ENCODE data around the gene MRPL51. TPM values are rescaled to one million over a fixed set of nuclear protein-coding genes. Genes with fewer than 3 reads are reported as not detected.

Gene MRPL51
- polyA plus RNA-seq, 1 donor from 2014 or later, result 117 TPM

- no peak overlapping the region for H2AFZ ChIP-seq (ENCODE audit: low read depth, low read length)
- peaks cover 32% of the 10 kb centered on the region for H3K79me2 ChIP-seq (replicated peaks; ENCODE audit: insufficient read depth, low read length)
- H3K4me2 ChIP-seq (ENCODE audit: low read length), result peak overlapping the region; percentile 79
- peak overlapping the region; percentile 93 for H3K4me3 ChIP-seq (ENCODE audit: low read length)
- TF ChIP-seq MXI1 (conservative IDR thresholded peaks at IDR 0.05; ENCODE audit: poor library complexity, severe bottlenecking) (no peak), SMC3 (conservative IDR thresholded peaks at IDR 0.05; ENCODE audit: poor library complexity) (no peak), EZH2 (IDR thresholded peaks at IDR 0.05; ENCODE audit: borderline replicate concordance, insufficient read depth, low read length, poor library complexity, severe bottlenecking) (no peak), CTCF (IDR thresholded peaks at IDR 0.05; ENCODE audit: poor library complexity, severe bottlenecking) (no peak), TAF1 (IDR thresholded peaks at IDR 0.05; ENCODE audit: low read depth) (no peak), RAD21 (conservative IDR thresholded peaks at IDR 0.05) (no peak), POLR2AphosphoS5 (IDR thresholded peaks at IDR 0.05) (no peak), EP300 (conservative IDR thresholded peaks at IDR 0.05; ENCODE audit: poor library complexity, severe bottlenecking) (no peak)
- TF ChIP-seq, protein P1, sequence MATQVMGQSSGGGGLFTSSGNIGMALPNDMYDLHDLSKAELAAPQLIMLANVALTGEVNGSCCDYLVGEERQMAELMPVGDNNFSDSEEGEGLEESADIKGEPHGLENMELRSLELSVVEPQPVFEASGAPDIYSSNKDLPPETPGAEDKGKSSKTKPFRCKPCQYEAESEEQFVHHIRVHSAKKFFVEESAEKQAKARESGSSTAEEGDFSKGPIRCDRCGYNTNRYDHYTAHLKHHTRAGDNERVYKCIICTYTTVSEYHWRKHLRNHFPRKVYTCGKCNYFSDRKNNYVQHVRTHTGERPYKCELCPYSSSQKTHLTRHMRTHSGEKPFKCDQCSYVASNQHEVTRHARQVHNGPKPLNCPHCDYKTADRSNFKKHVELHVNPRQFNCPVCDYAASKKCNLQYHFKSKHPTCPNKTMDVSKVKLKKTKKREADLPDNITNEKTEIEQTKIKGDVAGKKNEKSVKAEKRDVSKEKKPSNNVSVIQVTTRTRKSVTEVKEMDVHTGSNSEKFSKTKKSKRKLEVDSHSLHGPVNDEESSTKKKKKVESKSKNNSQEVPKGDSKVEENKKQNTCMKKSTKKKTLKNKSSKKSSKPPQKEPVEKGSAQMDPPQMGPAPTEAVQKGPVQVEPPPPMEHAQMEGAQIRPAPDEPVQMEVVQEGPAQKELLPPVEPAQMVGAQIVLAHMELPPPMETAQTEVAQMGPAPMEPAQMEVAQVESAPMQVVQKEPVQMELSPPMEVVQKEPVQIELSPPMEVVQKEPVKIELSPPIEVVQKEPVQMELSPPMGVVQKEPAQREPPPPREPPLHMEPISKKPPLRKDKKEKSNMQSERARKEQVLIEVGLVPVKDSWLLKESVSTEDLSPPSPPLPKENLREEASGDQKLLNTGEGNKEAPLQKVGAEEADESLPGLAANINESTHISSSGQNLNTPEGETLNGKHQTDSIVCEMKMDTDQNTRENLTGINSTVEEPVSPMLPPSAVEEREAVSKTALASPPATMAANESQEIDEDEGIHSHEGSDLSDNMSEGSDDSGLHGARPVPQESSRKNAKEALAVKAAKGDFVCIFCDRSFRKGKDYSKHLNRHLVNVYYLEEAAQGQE (IDR thresholded peaks at IDR 0.05; ENCODE audit: borderline replicate concordance), result no peak
- H3K36me3 ChIP-seq (ENCODE audit: insufficient read depth, low read length), result no peaks in the 10 kb centered on the region
- no peaks in the 10 kb centered on the region for H3F3A ChIP-seq (ENCODE audit: insufficient read depth, low read length, poor library complexity, severe bottlenecking)
- H3K27me3 ChIP-seq (ENCODE audit: insufficient read depth, low read depth, low read length), result no peaks in the 10 kb centered on the region
- H3K9ac ChIP-seq (ENCODE audit: low read length), result peak overlapping the region; percentile 28
- no peaks in the 10 kb centered on the region for H4K20me1 ChIP-seq (ENCODE audit: insufficient read depth)
- no peaks in the 10 kb centered on the region for H3K9me3 ChIP-seq (ENCODE audit: low read length)
- no peaks in the 10 kb centered on the region for H3K9me2 ChIP-seq (ENCODE audit: insufficient read depth, low read length)
- H3K27ac ChIP-seq (ENCODE audit: low read length), result no peak overlapping the region
These were observed 1.9 kb upstream of the MRPL51 start for GRCh38 chr12:6494968-6495367.

DNA sequence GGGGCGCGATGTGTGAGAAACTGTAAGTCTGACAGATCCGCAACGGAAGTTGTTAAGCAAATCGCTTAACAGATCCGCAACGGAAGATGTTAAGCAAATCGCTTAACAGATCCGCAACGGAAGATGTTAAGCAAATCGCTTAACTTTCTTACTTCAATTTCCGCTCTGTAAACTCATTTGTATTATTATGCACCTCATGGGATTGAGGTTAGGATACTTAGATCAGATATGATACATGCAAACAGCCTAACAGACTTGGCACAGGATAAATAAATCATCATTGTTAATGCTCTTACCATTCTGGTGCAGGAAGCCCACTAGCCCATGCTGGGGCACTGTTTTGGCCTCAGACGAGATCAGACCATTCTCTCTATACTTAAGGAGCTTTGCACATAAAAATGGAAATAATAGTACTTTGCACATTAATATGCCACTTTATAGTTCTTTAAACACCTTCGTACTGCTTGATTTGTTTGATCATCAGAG, 1.2 kb upstream of the MRPL51 start:
- no peaks in the 10 kb centered on the region for H3K9me3 ChIP-seq (ENCODE audit: low read length)
- peak overlapping the region; percentile 93 for H3K4me3 ChIP-seq (ENCODE audit: low read length)
- H4K20me1 ChIP-seq (ENCODE audit: insufficient read depth), result no peaks in the 10 kb centered on the region
- H3K9me2 ChIP-seq (ENCODE audit: insufficient read depth, low read length), result no peaks in the 10 kb centered on the region
- peak overlapping the region; percentile 79 for H3K4me2 ChIP-seq (ENCODE audit: low read length)
- no peak overlapping the region for H3K27ac ChIP-seq (ENCODE audit: low read length)
- no peaks in the 10 kb centered on the region for H3F3A ChIP-seq (ENCODE audit: insufficient read depth, low read length, poor library complexity, severe bottlenecking)
- peak overlapping the region; percentile 19 for H2AFZ ChIP-seq (ENCODE audit: low read depth, low read length)
- TF ChIP-seq, protein P1 (IDR thresholded peaks at IDR 0.05; ENCODE audit: borderline replicate concordance), result no peak
- TF ChIP-seq CTCF (IDR thresholded peaks at IDR 0.05; ENCODE audit: poor library complexity, severe bottlenecking), result peak; percentile 39
- TF ChIP-seq MXI1 (conservative IDR thresholded peaks at IDR 0.05; ENCODE audit: poor library complexity, severe bottlenecking), result peak; percentile 42
- peaks cover 32% of the 10 kb centered on the region for H3K79me2 ChIP-seq (replicated peaks; ENCODE audit: insufficient read depth, low read length)
- H3K36me3 ChIP-seq (ENCODE audit: insufficient read depth, low read length), result no peaks in the 10 kb centered on the region
- peak overlapping the region; percentile 28 for H3K9ac ChIP-seq (ENCODE audit: low read length)
- H3K27me3 ChIP-seq (ENCODE audit: insufficient read depth, low read depth, low read length), result no peaks in the 10 kb centered on the region

Measured in neural cell (in vitro differentiated cells).